ENCODE results near the gene FNBP1.
A peak's percentile ranks its signal among the peaks of the same experiment; 100 is the strongest.

Gene FNBP1

GRCh38 chr9:130042885-130043653 is at the start of gene FNBP1:
Gene FNBP1 (minus strand): TSS chr9:130043189. CDS start chr9:130042975, 214 bp downstream.
- peak; percentile 78 for DNase-seq

GRCh38 chr9:130090915-130091314 is 47.9 kb upstream of the FNBP1 start:
- DNase-seq, result no peak

GRCh38 chr9:130089141-130089540 is 46.2 kb upstream of the FNBP1 start:
- DNase-seq, result no peak

GRCh38 chr9:130088051-130088450 is 45.1 kb upstream of the FNBP1 start:
- no peak for DNase-seq

GRCh38 chr9:130084337-130084736 is 41.3 kb upstream of the FNBP1 start:
- DNase-seq, result no peak

- DNase-seq, result no peak
Observed at GRCh38 chr9:130078547-130078946, 35.6 kb upstream of the FNBP1 start.

- DNase-seq, result no peak
Observed at GRCh38 chr9:130073373-130073772, 30.4 kb upstream of the FNBP1 start.

- DNase-seq, result no peak
Observed at GRCh38 chr9:130072515-130073235, 29.7 kb upstream of the FNBP1 start.

GRCh38 chr9:130069048-130069447 is 26.1 kb upstream of the FNBP1 start:
- DNase-seq, result no peak

- DNase-seq, result no peak
Observed at GRCh38 chr9:130064621-130065020, 21.6 kb upstream of the FNBP1 start.

- DNase-seq, result no peak
Observed at GRCh38 chr9:130062750-130063149, 19.8 kb upstream of the FNBP1 start.

- no peak for DNase-seq
Observed at GRCh38 chr9:130060296-130060695, 17.3 kb upstream of the FNBP1 start.

GRCh38 chr9:130058887-130059286 is 15.9 kb upstream of the FNBP1 start:
- no peak for DNase-seq

GRCh38 chr9:130058154-130058553 is 15.2 kb upstream of the FNBP1 start:
- peak; percentile 31 for DNase-seq

GRCh38 chr9:130054820-130055219 is 11.8 kb upstream of the FNBP1 start:
- DNase-seq, result no peak

- no peak for DNase-seq
Observed at GRCh38 chr9:130054325-130054786, 11.4 kb upstream of the FNBP1 start.

GRCh38 chr9:130053504-130054324 is 10.7 kb upstream of the FNBP1 start, which contains the start of gene GPR107:
Gene GPR107 (plus strand): TSS chr9:130053906. CDS start chr9:130053933, 27 bp downstream.
- DNase-seq, result peak; percentile 70

- DNase-seq, result no peak
Observed at GRCh38 chr9:130053109-130053503, 10.1 kb upstream of the FNBP1 start.

- DNase-seq, result no peak
Observed at GRCh38 chr9:130051855-130052254, 8.9 kb upstream of the FNBP1 start.

GRCh38 chr9:130050462-130050861 is 7.5 kb upstream of the FNBP1 start:
- DNase-seq, result no peak

- no peak for DNase-seq
Observed at GRCh38 chr9:130049431-130050210, 6.6 kb upstream of the FNBP1 start.

- DNase-seq, result no peak
Observed at GRCh38 chr9:130045725-130046450, 2.9 kb upstream of the FNBP1 start.

All from HCEC 1CT (cell line).